GM19238 (cell line): ENCODE measurements around the gene GALNT16.

Source experiments
- DNase-seq: peaks from one replicate; pipeline ENCODE4 v3.0.0; 2011; ENCODE audit warnings: low spot score; ENCODE audit not compliant: insufficient read length

Gene GALNT16

GRCh38 chr14:69335371-69335771, 75.4 kb downstream of the GALNT16 start:
- no peak for DNase-seq

GRCh38 chr14:69337984-69338383, 78.0 kb downstream of the GALNT16 start:
- no peak for DNase-seq

GRCh38 chr14:69339426-69339825, 79.5 kb downstream of the GALNT16 start:
- DNase-seq, result no peak

GRCh38 chr14:69342928-69343525, 83.1 kb downstream of the GALNT16 start:
- no peak for DNase-seq

GRCh38 chr14:69344171-69344570, 84.2 kb downstream of the GALNT16 start:
- no peak for DNase-seq

GRCh38 chr14:69345402-69345801, 85.4 kb downstream of the GALNT16 start:
- DNase-seq, result no peak

- DNase-seq, result no peak
Observed at GRCh38 chr14:69346710-69347109, 86.8 kb downstream of the GALNT16 start.

- DNase-seq, result no peak
Observed at GRCh38 chr14:69349091-69349777, 89.3 kb downstream of the GALNT16 start.

- DNase-seq, result no peak
Observed at GRCh38 chr14:69350892-69351291, 90.9 kb downstream of the GALNT16 start.

- DNase-seq, result no peak
Observed at GRCh38 chr14:69351385-69351784, 91.4 kb downstream of the GALNT16 start.

- no peak for DNase-seq
Observed at GRCh38 chr14:69351911-69352310, 92.0 kb downstream of the GALNT16 start.

GRCh38 chr14:69353168-69353567, 93.2 kb downstream of the GALNT16 start:
- DNase-seq, result no peak

- peak; percentile 92 for DNase-seq
Observed at GRCh38 chr14:69354383-69355153, 94.6 kb downstream of the GALNT16 start.

GRCh38 chr14:69355154-69355597, 95.2 kb downstream of the GALNT16 start:
- DNase-seq, result no peak

- no peak for DNase-seq
Observed at GRCh38 chr14:69355607-69356281, 95.8 kb downstream of the GALNT16 start.

- no peak for DNase-seq
Observed at GRCh38 chr14:69356903-69357543, 97.1 kb downstream of the GALNT16 start.

- no peak for DNase-seq
Observed at GRCh38 chr14:69357544-69358200, 97.7 kb downstream of the GALNT16 start.

- no peak for DNase-seq
Observed at GRCh38 chr14:69358233-69358963, 98.4 kb downstream of the GALNT16 start.

- DNase-seq, result no peak
Observed at GRCh38 chr14:69358966-69359365, 99.0 kb downstream of the GALNT16 start.

- DNase-seq, result no peak
Observed at GRCh38 chr14:69360438-69361108, 100.6 kb downstream of the GALNT16 start.
